Activated CD4-positive, alpha-beta T cell treated with anti-CD3 and anti-CD28 coated beads, Interleukin-2, amount 10 ng/mL, durations not matched to agents 24 days and 14 days (primary cell): ENCODE measurements around the gene S100A8. TPM values are rescaled to one million over a fixed set of nuclear protein-coding genes. Genes with fewer than 3 reads are reported as not detected.

Experiments
- DNase-seq: peaks from one replicate; pipeline ENCODE4 v3.0.0; 2022
- H3K27ac Mint-ChIP-seq: one replicate; pipeline ENCODE4 v1.8.0; 2022; ENCODE audit warnings: mild to moderate bottlenecking, mixed read lengths
- H3K27me3 Mint-ChIP-seq: one replicate; pipeline ENCODE4 v1.8.0; 2022; ENCODE audit warnings: mixed read lengths
- H3K36me3 Mint-ChIP-seq: one replicate; pipeline ENCODE4 v1.8.0; 2022; ENCODE audit warnings: low read depth, mild to moderate bottlenecking, mixed read lengths
- H3K4me1 Mint-ChIP-seq: one replicate; pipeline ENCODE4 v1.8.0; 2021; ENCODE audit warnings: mixed read lengths
- H3K4me3 Mint-ChIP-seq: one replicate; pipeline ENCODE4 v1.8.0; 2022; ENCODE audit warnings: mild to moderate bottlenecking, moderate library complexity, mixed read lengths
- H3K9me3 Mint-ChIP-seq: one replicate; pipeline ENCODE4 v1.8.0; 2021; ENCODE audit warnings: mixed read lengths
- intact Hi-C: fragments of 100-400 bp; cut with micrococcal nuclease; formaldehyde crosslinking; loops from one replicate; pipeline ENCODE4 v1.15.1; 2023
- total RNA-seq: library from RNA; stranded (reverse); gene quantifications from 2 replicates; pipeline ENCODE4 v1.2.3, GENCODE V29; 2022

The S100A8 gene
- total RNA-seq, 1 donor from 2014 or later, result not detected

DNA sequence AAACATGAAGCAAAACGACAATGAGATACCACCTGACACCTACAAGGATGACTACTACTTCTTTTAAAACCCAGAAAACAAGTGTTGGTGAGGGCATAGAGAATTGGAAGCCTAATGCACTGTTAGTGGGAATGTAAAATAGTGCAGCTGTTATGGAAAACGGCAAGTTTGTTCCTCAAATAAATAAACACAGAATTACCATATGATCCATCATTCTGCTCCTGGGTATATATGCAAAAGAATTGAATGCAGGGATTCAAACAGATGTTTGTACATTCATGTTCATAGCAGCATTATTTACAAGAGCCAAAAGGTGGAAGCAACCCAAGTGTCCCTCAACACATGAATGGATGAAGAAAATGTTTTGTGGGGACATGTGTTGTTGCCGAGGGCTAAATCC is 1.4 kb upstream of the S100A8 start:
- Mint-ChIP-seq H3K9me3 (no peaks in the 10 kb centered on the region), H3K27ac (no peak overlapping the region), H3K4me1 (no peaks in the 10 kb centered on the region), H3K36me3 (no peaks in the 10 kb centered on the region), H3K4me3 (no peak overlapping the region), H3K27me3 (peaks cover 4% of the 10 kb centered on the region)
- intact Hi-C loops, result no loop called here
- DNase-seq, result no peak

DNA sequence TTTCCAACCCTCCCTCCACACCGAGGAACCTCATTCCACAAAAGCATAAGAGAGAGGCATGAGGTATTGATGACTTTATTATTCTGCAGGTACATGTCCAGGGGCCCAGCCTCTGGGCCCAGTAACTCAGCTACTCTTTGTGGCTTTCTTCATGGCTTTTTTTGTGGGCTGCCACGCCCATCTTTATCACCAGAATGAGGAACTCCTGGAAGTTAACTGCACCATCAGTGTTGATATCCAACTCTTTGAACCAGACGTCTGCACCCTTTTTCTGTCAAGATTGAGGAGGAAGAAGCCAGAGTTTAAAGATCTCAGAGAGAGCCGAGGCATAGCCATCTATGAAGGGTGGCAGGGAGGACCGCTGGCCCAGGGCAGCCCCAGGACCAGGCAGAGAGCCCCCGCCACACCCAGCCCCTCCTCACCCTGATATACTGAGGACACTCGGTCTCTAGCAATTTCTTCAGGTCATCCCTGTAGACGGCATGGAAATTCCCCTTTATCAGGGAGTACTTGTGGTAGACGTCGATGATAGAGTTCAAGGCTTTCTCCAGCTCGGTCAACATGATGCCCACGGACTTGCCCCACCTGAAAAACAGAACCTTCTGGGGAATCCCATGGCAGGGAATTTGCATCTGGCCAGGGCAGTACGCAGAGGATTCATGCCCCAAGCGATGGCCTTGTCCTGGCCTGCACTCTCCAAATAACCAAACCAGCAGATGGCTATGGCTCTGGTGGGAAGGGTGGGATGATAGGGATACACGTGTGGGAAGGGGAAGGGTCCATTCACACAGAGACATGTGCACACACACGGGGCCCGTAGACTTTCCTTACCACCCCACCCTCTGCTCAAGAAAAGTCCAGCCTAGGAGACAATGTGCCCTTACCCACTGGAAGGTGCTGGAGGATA is 647 bp downstream of the S100A8 start:
- no peaks in the 10 kb centered on the region for H3K36me3 Mint-ChIP-seq
- peaks cover 4% of the 10 kb centered on the region for H3K4me1 Mint-ChIP-seq
- no peak overlapping the region for H3K4me3 Mint-ChIP-seq
- peaks cover 4% of the 10 kb centered on the region for H3K27me3 Mint-ChIP-seq
- H3K27ac Mint-ChIP-seq, result no peak overlapping the region
- no peak for DNase-seq
- H3K9me3 Mint-ChIP-seq, result no peaks in the 10 kb centered on the region
- intact Hi-C loops, result no loop called here

DNA sequence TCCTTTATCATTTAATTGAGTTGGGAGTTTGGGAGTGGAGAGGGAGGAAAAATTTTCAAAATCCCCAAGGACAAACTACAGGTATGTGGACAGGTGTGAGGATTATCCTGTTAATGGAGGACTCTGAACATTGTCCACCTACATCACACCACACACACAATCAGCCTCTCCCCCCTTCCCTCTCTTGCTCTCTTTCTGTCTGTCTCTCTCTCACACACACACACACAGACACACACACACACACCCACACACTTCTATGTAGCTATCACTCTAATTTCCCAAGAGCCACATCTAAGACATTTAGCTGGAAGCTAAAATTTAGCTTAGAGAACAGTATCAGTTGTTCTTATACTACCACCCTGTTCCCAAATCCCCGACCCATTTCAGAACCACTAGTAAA is 1.5 kb downstream of the S100A8 start:
- Mint-ChIP-seq H3K27me3 (peaks cover 4% of the 10 kb centered on the region), H3K4me3 (no peak overlapping the region), H3K36me3 (no peaks in the 10 kb centered on the region), H3K9me3 (no peaks in the 10 kb centered on the region), H3K27ac (no peak overlapping the region), H3K4me1 (peaks cover 4% of the 10 kb centered on the region)
- intact Hi-C loops, result no loop called here
- DNase-seq, result no peak

DNA sequence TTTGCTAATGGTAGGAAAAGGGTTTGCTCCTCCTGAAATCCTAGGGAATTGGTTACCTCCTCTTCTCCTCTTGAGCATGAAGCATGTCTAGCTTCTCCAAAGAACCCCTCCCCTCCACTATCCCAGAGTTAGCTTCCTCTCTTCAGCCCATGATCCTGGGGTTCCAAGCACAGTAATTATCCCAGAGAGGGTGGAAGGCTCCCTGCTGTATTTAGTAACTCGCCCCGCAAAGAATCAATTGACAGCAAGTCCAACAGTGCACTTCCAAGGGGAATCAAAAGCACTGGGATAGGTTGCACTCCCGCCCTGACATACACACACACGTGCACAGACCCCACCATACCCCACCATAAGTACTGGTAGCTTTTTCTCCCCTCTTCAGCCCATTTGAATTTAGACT is 3.1 kb downstream of the S100A8 start:
- H3K9me3 Mint-ChIP-seq, result peaks cover under 1% of the 10 kb centered on the region
- no peak overlapping the region for H3K4me3 Mint-ChIP-seq

DNA sequence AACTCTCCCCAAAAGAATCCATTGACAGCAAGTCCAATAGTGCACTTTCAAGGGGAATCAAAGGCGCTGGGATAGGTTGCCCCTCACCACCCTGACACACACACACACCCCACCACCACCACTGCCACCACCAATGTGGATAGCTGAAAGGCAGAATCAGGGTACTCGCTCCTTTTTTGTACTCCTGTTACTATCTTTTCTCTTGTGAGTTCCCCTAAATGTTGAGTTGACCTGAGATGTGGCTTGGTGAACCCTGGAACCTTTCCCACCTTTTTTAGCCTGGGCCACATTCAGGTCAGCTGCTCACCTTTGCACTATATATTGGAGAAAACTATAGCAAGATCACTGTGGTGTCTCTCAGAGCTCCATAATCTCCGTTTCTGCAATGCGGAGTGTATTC is 3.9 kb downstream of the S100A8 start:
- DNase-seq, result no peak
- Mint-ChIP-seq H3K27me3 (peaks cover 16% of the 10 kb centered on the region), H3K9me3 (peaks cover 8% of the 10 kb centered on the region), H3K4me1 (peaks cover 4% of the 10 kb centered on the region), H3K27ac (no peak overlapping the region), H3K36me3 (no peaks in the 10 kb centered on the region), H3K4me3 (no peak overlapping the region)
- intact Hi-C loops, result no loop called here

More for the DNA sequence above, 3.1 kb downstream of the S100A8 start:
- Mint-ChIP-seq H3K27me3 (peaks cover 8% of the 10 kb centered on the region), H3K27ac (no peak overlapping the region), H3K36me3 (no peaks in the 10 kb centered on the region), H3K4me1 (peaks cover 4% of the 10 kb centered on the region)
- intact Hi-C loops, result no loop called here
- DNase-seq, result no peak

DNA sequence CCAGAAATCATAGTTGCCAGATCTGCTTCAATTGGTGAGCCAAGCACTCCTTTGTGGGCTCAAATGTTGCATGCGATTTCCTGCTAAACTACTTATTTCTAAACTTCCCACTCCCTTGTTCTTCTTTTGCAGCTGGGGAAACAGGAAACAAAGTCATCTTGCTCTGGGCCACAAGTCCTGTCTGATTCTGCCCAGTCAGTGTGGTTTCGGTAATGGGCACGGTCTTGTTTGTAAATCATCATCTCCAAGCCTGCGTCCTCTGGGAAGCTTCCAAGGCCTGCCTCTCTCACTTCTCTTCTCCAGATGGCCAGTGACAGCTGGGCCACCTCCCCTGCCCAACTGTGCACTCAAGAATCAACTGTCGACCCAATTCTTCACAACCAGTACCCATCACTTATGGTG is 4.4 kb downstream of the S100A8 start:
- intact Hi-C loops, result no loop called here
- H3K9me3 Mint-ChIP-seq, result peaks cover 13% of the 10 kb centered on the region
- no peaks in the 10 kb centered on the region for H3K36me3 Mint-ChIP-seq
- peaks cover 4% of the 10 kb centered on the region for H3K4me1 Mint-ChIP-seq
- H3K27me3 Mint-ChIP-seq, result peaks cover 20% of the 10 kb centered on the region
- H3K4me3 Mint-ChIP-seq, result no peak overlapping the region
- no peak for DNase-seq
- H3K27ac Mint-ChIP-seq, result no peak overlapping the region

DNA sequence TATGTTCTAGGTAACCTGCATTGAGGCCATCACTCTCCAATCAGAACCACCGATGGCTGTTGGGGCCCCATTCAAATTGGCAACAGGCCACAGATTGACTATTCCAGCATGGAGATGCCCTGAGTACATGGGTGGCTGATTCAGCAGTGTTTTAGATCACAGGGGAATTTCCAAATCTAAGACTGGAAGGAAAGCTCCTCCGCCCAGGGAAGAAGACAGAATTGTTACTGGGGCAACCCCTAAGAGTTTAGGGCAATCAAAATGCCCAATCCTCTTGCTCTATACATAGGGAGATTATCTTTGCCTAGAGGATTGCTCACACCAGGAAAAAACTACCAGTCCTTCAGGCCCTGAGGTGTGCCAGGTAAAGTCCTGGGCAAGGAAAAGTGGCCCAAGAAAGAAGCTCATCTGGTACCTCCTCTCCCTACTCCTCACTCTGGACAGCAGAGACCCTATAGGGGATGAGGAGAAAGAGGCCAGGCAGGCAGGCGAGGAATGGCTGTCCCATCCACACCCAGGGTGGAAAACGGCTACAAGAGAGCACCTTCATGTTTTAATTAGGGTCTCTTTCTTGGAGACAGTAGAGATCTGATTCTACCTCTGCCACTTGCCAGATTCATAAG is 5.8 kb downstream of the S100A8 start:
- peaks cover 18% of the 10 kb centered on the region for H3K9me3 Mint-ChIP-seq
- no peak for DNase-seq
- H3K4me3 Mint-ChIP-seq, result no peak overlapping the region
- H3K27me3 Mint-ChIP-seq, result peaks cover 24% of the 10 kb centered on the region
- peaks cover 4% of the 10 kb centered on the region for H3K4me1 Mint-ChIP-seq
- intact Hi-C loops, result no loop called here
- no peaks in the 10 kb centered on the region for H3K36me3 Mint-ChIP-seq
- no peak overlapping the region for H3K27ac Mint-ChIP-seq

DNA sequence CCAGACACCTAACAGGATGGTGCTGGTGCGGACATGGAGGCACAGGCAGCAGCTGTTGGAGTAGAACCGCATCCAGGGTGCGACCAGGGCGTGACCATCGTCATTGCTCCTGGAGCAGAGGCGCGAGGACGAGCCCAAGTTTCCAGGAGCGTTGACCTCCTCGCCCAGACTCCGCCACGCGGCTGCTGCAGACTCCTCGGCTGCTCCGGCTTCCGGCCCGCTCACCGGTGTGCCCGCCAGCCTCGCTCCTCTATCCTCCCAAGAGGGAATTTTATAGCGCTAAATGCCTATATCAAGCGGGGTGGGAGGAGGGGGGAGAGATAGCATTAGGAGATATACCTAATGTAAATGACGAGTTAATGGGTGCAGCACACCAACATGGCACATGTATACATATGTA is 10.2 kb downstream of the S100A8 start:
- Mint-ChIP-seq H3K27ac (no peak overlapping the region), H3K36me3 (no peaks in the 10 kb centered on the region), H3K4me1 (no peaks in the 10 kb centered on the region), H3K4me3 (no peak overlapping the region), H3K27me3 (peaks cover 41% of the 10 kb centered on the region), H3K9me3 (peaks cover 18% of the 10 kb centered on the region)
- DNase-seq, result no peak
- intact Hi-C loops, result no loop called here

DNA sequence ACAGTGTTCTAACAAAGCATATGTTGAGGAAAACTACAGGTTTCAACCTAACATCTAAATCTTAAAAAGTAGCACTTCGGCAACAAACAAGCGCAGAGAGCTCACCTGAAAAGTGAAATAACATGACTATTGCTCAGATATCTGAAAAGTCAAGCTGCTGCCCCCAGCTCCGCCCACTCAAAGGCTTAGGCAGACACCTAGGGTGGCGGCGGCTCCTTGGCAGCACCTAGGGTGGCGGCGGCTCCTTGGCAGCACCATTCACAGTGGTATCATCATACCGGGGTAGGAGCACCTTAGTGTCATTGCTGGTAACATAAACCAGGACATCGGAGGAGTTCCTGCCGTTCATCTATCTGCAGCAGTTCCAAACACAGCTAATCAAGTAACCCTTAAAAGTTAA is 11.3 kb downstream of the S100A8 start:
- Mint-ChIP-seq H3K36me3 (no peaks in the 10 kb centered on the region), H3K9me3 (peaks cover 18% of the 10 kb centered on the region), H3K4me3 (no peak overlapping the region), H3K4me1 (no peaks in the 10 kb centered on the region), H3K27me3 (peaks cover 41% of the 10 kb centered on the region), H3K27ac (no peak overlapping the region)
- intact Hi-C loops, result no loop called here
- no peak for DNase-seq

DNA sequence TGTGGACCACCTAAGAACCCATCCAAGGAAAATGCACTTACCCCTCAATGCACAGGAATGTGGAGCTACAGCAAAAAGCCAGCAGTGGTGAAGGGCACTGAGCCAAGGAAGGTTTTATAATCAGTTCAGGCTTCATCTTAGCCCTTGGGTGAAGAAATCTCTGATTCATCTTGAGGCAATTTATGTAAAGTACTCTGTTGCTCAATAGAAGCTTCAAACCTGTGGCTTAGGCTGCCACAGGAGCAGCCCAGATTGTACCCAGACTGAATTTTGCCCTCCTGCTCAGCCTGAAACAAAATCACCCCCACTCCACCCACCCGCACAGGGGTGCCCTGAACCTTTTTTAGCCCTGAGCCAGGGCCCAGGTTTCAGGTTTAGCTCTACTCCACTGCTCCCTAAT is 15.4 kb downstream of the S100A8 start, which contains the start of gene S100A12:
Gene S100A12, minus strand, starts transcription at position 111 of the 400 bp plus-strand sequence. CDS start 1,029 bp downstream, outside the sequence.
- no peak within 1 kb of the TSS for H3K4me3 Mint-ChIP-seq
- no peaks in the 10 kb centered on the region for H3K36me3 Mint-ChIP-seq
- intact Hi-C loops, result no loop called here
- no peak for DNase-seq
- no peaks in the 10 kb centered on the region for H3K9me3 Mint-ChIP-seq
- H3K27me3 Mint-ChIP-seq, result peaks cover 21% of the 10 kb centered on the region
- H3K27ac Mint-ChIP-seq, result no peak within 1 kb of the TSS
- no peaks in the 10 kb centered on the region for H3K4me1 Mint-ChIP-seq

DNA sequence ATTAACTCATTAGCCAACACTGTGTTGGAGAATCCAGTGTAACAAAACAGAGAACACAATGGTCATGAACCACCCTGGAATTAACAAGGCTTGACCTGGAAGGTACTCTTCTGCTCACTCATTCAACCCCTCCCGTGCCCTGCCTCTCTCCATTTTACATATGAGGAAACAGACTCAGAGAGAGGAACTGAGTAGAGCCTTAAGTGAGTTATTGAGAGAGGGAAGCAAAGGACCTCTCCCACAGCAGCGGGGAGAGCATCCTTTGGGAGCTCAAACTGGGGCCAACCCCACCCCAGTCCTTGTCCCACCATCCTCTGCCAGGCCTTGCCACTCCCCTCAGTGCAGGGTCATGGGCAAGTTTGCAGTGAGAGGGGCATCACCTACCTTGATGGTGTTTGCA is 16.8 kb downstream of the S100A8 start:
- no peak for DNase-seq
- Mint-ChIP-seq H3K9me3 (no peaks in the 10 kb centered on the region), H3K27me3 (peaks cover 24% of the 10 kb centered on the region), H3K4me3 (no peak overlapping the region), H3K36me3 (no peaks in the 10 kb centered on the region), H3K27ac (no peak overlapping the region), H3K4me1 (no peaks in the 10 kb centered on the region)
- intact Hi-C loops, result no loop called here

DNA sequence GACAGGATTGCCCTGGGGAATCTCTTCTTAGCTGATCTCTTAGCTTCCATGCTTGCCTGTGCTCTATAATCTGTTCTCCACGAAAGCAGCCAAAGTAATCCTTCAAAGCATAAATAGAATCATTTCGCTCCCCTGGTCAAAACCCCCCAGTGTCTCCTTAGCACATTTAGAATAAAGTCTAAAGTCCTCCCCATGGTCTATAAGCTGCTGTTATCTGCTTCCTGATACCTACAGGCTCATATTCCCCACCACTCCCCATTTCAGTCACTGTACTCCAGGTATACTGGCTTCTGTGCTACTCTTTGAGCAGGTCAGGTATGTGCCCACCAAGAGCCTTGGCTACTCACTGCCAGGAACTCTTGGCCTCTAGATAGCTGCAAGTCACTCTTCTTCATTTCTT is 18.3 kb downstream of the S100A8 start:
- no peak overlapping the region for H3K4me3 Mint-ChIP-seq
- no peak overlapping the region for H3K27ac Mint-ChIP-seq
- H3K36me3 Mint-ChIP-seq, result no peaks in the 10 kb centered on the region
- H3K4me1 Mint-ChIP-seq, result no peaks in the 10 kb centered on the region
- intact Hi-C loops, result no loop called here
- H3K9me3 Mint-ChIP-seq, result no peaks in the 10 kb centered on the region
- no peak for DNase-seq
- peaks cover 17% of the 10 kb centered on the region for H3K27me3 Mint-ChIP-seq

DNA sequence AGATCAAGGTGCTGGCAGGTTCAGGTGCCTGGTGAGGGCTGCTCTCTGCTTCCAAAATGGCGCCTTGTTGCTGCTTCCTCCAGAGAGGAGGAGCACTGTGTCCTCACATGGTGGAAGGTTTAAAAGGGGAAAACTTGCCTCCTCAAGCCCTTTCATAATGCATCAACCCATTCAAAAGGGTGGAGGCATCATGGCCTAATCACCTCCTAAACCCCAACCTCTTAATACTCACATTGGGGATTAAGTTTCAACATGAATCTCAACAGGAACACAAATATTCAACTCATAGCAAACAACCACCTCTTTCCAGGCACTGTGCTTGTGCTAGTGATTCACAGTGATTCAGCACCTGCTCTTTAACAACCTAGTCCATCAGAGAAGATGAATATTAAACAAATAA is 19.6 kb downstream of the S100A8 start:
- no peak overlapping the region for H3K4me3 Mint-ChIP-seq
- H3K27ac Mint-ChIP-seq, result no peak overlapping the region
- no peaks in the 10 kb centered on the region for H3K9me3 Mint-ChIP-seq
- no peaks in the 10 kb centered on the region for H3K4me1 Mint-ChIP-seq
- H3K36me3 Mint-ChIP-seq, result no peaks in the 10 kb centered on the region
- DNase-seq, result no peak
- H3K27me3 Mint-ChIP-seq, result peaks cover 8% of the 10 kb centered on the region
- intact Hi-C loops, result no loop called here

DNA sequence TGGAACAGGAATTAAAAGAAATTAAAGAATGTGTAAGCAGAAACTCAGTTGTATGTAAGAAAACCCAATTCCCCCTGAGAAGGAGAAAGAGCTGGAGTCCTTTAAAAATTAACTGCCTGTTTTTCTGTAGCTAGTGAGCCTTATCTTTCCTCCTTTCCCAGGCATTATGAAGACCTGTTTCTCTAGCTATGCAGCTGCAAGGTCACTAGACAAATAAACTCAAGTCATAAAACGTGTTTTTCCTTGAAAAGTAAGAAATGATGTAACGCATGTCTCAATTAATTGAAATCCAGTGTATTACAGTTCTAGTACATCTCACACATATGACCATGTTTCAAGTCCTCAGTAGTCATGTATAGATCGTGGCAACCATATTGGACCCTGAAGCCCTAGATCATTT is 20.7 kb downstream of the S100A8 start:
- Mint-ChIP-seq H3K27me3 (peaks cover 9% of the 10 kb centered on the region), H3K4me1 (no peaks in the 10 kb centered on the region), H3K4me3 (no peak overlapping the region), H3K27ac (no peak overlapping the region), H3K9me3 (no peaks in the 10 kb centered on the region), H3K36me3 (no peaks in the 10 kb centered on the region)
- no peak for DNase-seq
- intact Hi-C loops, result no loop called here
